H1 (cell line): ENCODE measurements around the gene ARMH2. TPM values are rescaled to one million over a fixed set of nuclear protein-coding genes. Genes with fewer than 3 reads are reported as not detected.

ENCODE experiments used
- CTCF ChIA-PET: fragments of 300-600 bp; sonication (Branson Sonifier 250); formaldehyde crosslinking; loops from one replicate; lab custom pipeline; 2021; ENCODE audit not compliant: partially characterized antibody; lab: Charles Lee
- POLR2A ChIA-PET: fragments of 300-600 bp; sonication (Branson Sonifier 250); formaldehyde crosslinking; loops from one replicate; lab custom pipeline; 2021; ENCODE audit warnings: inconsistent platforms; ENCODE audit not compliant: partially characterized antibody; lab: Charles Lee
- DNase-seq, 2 experiments: peaks; one replicate each; pipeline versions ENCODE4 v3.0.0 to v3.0.0-alpha.2; 2010 to 2022; ENCODE audit warnings: low spot score in 2 of 2, low read depth in 1 of 2, mixed read lengths in 1 of 2
- FAIRE-seq: peaks from 2 replicates; lab custom pipeline; 2011; peaks lifted over from hg19 to GRCh38; lab: Jason Lieb, UNC
- H2AFZ ChIP-seq: 2 replicates; pipeline ENCODE4 v1.8.1; 2012; ENCODE audit warnings: low read length, inconsistent platforms
- H2AK5ac ChIP-seq: 2 replicates; pipeline ENCODE4 v1.6.1; 2013; ENCODE audit warnings: low read depth, low read length
- H2BK120ac ChIP-seq: replicated peaks from 2 replicates; pipeline ENCODE3; 2013; ENCODE audit warnings: low read depth, low read length, inconsistent platforms
- H2BK12ac ChIP-seq: 2 replicates; pipeline ENCODE4 v1.6.1; 2013; ENCODE audit warnings: low read depth, low read length
- H2BK15ac ChIP-seq: 2 replicates; pipeline ENCODE4 v1.6.1; 2013; ENCODE audit warnings: low read length
- H2BK20ac ChIP-seq: 2 replicates; pipeline ENCODE4 v1.6.1; 2013; ENCODE audit warnings: low read length
- H2BK5ac ChIP-seq: 2 replicates; pipeline ENCODE4 v1.6.1; 2013; ENCODE audit warnings: low read depth, low read length
- H3K14ac ChIP-seq: 2 replicates; pipeline ENCODE4 v1.6.1; 2013; ENCODE audit warnings: inconsistent platforms; ENCODE audit not compliant: insufficient read length
- H3K18ac ChIP-seq: 2 replicates; pipeline ENCODE4 v1.6.1; 2013; ENCODE audit warnings: low read length; ENCODE audit errors: extremely low read depth
- H3K23ac ChIP-seq: 2 replicates; pipeline ENCODE4 v1.6.1; 2013; ENCODE audit warnings: inconsistent platforms; ENCODE audit not compliant: insufficient read length
- H3K23me2 ChIP-seq: 2 replicates; pipeline ENCODE4 v1.6.1; 2013; ENCODE audit warnings: low read depth, low read length
- H3K27ac ChIP-seq: 2 replicates; pipeline ENCODE4 v1.6.1; 2011; ENCODE audit warnings: low read depth, low read length, inconsistent platforms
- H3K27me3 ChIP-seq, 4 experiments: replicated peaks in 1 of 4; 1 replicate in 1 of 4; 2 replicates in 3 of 4; pipeline versions ENCODE4 v1.6.1 to v1.8.1; 2011 to 2013; ENCODE audit warnings: low read length in 3 of 4, mild to moderate bottlenecking in 3 of 4, inconsistent platforms in 2 of 4, mixed read lengths in 2 of 4, moderate library complexity in 1 of 4; ENCODE audit not compliant: control insufficient read depth in 3 of 4, insufficient read depth in 3 of 4; ENCODE audit errors: extremely low read depth in 1 of 4
- H3K36me3 ChIP-seq, 4 experiments: 2 replicates each; pipeline versions ENCODE4 v1.6.1 to v1.8.1; 2011 to 2013; ENCODE audit warnings: mild to moderate bottlenecking in 4 of 4, low read length in 3 of 4, moderate library complexity in 2 of 4, control low read depth in 1 of 4, inconsistent platforms in 1 of 4; ENCODE audit not compliant: insufficient read depth in 4 of 4, control insufficient read depth in 2 of 4
- H3K4ac ChIP-seq: replicated peaks from 2 replicates; pipeline ENCODE3; 2013; ENCODE audit warnings: low read length, low read depth, mixed read lengths, inconsistent platforms; ENCODE audit not compliant: insufficient read length
- H3K4me1 ChIP-seq, 4 experiments: replicated peaks in 1 of 4; 1 replicate in 1 of 4; 2 replicates in 3 of 4; pipeline versions ENCODE4 v1.6.1 to v1.8.1; 2011 to 2013; ENCODE audit warnings: low read length in 3 of 4, inconsistent platforms in 2 of 4, mixed read lengths in 1 of 4; ENCODE audit not compliant: insufficient read depth in 4 of 4, control insufficient read depth in 3 of 4
- H3K4me2 ChIP-seq, 2 experiments: 2 replicates each; pipeline versions ENCODE4 v1.6.1 to v1.8.1; 2011 to 2013; ENCODE audit warnings: low read depth in 2 of 2, low read length in 2 of 2, control low read depth in 1 of 2, inconsistent platforms in 1 of 2, mild to moderate bottlenecking in 1 of 2; ENCODE audit not compliant: insufficient read depth in 1 of 2
- H3K4me3 ChIP-seq, 4 experiments: fragments of 200-600, 300-600 bp in 1 of 4; sonication (generic), shearing (Covaris generic), sonication (Bioruptor Twin) in 1 of 4; 2 replicates each; pipeline versions ENCODE4 v1.5.1 to v1.8.1; 2011 to 2016; ENCODE audit warnings: low read length in 4 of 4, low read depth in 3 of 4, control low read depth in 2 of 4, inconsistent platforms in 2 of 4, mild to moderate bottlenecking in 2 of 4, mixed read lengths in 1 of 4, moderate library complexity in 1 of 4; ENCODE audit not compliant: insufficient read depth in 2 of 4; ENCODE audit errors: extremely low read depth in 1 of 4
- H3K56ac ChIP-seq: replicated peaks from 2 replicates; pipeline ENCODE3; 2013; ENCODE audit warnings: low read depth, mild to moderate bottlenecking, mixed read lengths, low read length, inconsistent platforms; ENCODE audit not compliant: insufficient read length
- H3K79me1 ChIP-seq: 2 replicates; pipeline ENCODE4 v1.6.1; 2013; ENCODE audit warnings: low read depth, low read length, control low read depth
- H3K79me2 ChIP-seq, 2 experiments: 2 replicates each; pipeline versions ENCODE4 v1.6.1 to v1.8.1; 2012 to 2013; ENCODE audit warnings: low read length in 2 of 2, mild to moderate bottlenecking in 2 of 2, inconsistent platforms in 1 of 2; ENCODE audit not compliant: insufficient read depth in 2 of 2, control insufficient read depth in 1 of 2
- H3K9ac ChIP-seq, 4 experiments: replicated peaks in 1 of 4; 1 replicate in 1 of 4; 2 replicates in 3 of 4; pipeline versions ENCODE4 v1.6.1 to v1.8.1; 2011 to 2013; ENCODE audit warnings: low read depth in 3 of 4, low read length in 3 of 4, control low read depth in 2 of 4, mild to moderate bottlenecking in 2 of 4, moderate library complexity in 2 of 4, inconsistent platforms in 1 of 4; ENCODE audit errors: extremely low read depth in 1 of 4
- H3K9me3 ChIP-seq, 2 experiments: 2 replicates each; pipeline versions ENCODE4 v1.6.1 to v1.8.1; 2012 to 2013; ENCODE audit warnings: mild to moderate bottlenecking in 2 of 2, moderate library complexity in 2 of 2, control low read depth in 1 of 2, inconsistent platforms in 1 of 2, low read depth in 1 of 2, low read length in 1 of 2, mixed read lengths in 1 of 2; ENCODE audit not compliant: insufficient read depth in 2 of 2
- H4K20me1 ChIP-seq, 2 experiments: replicated peaks in 1 of 2; 2 replicates each; pipeline versions ENCODE3 to v1.8.1; 2011 to 2013; ENCODE audit warnings: inconsistent platforms in 2 of 2, low read length in 2 of 2, mild to moderate bottlenecking in 1 of 2; ENCODE audit not compliant: insufficient read depth in 2 of 2, control insufficient read depth in 1 of 2
- H4K5ac ChIP-seq: 2 replicates; pipeline ENCODE4 v1.6.1; 2013; ENCODE audit warnings: low read length, low read depth, mixed read lengths, inconsistent platforms; ENCODE audit not compliant: insufficient read length
- H4K8ac ChIP-seq: 2 replicates; pipeline ENCODE4 v1.8.0; 2013; ENCODE audit warnings: mild to moderate bottlenecking, moderate library complexity, low read length, inconsistent platforms; ENCODE audit not compliant: insufficient read depth; ENCODE audit errors: extremely low read depth
- H4K91ac ChIP-seq: replicated peaks from 2 replicates; pipeline ENCODE3; 2013; ENCODE audit warnings: low read length, mixed read lengths, inconsistent platforms; ENCODE audit not compliant: insufficient read length
- CBX5 ChIP-seq: fragments of 300-800, 300-1000 bp; sonication (generic); IDR thresholded peaks from 2 replicates; pipeline ENCODE4 v1.7.1; 2016; ENCODE audit warnings: antibody characterized with exemption, low read length, low read depth
- CEBPB ChIP-seq: IDR thresholded peaks from 2 replicates; pipeline ENCODE4 v1.6.1; 2012; ENCODE audit warnings: low read depth, low read length
- CHD1 ChIP-seq: IDR thresholded peaks from 2 replicates; pipeline ENCODE4 v1.6.1; 2012; ENCODE audit warnings: low read depth, low read length, improper control_type of control experiment
- CREB1 ChIP-seq: IDR thresholded peaks from 2 replicates; pipeline ENCODE4 v1.6.1; 2012; ENCODE audit warnings: inconsistent platforms
- EGR1 ChIP-seq: IDR thresholded peaks from 2 replicates; pipeline ENCODE4 v1.6.1; 2011; ENCODE audit warnings: low read depth, low read length, borderline replicate concordance
- GTF2F1 ChIP-seq: IDR thresholded peaks from 2 replicates; pipeline ENCODE4 v1.6.1; 2012; ENCODE audit warnings: low read depth, low read length, improper control_type of control experiment, borderline replicate concordance
- HDAC2 ChIP-seq, 2 experiments: fragments of 300-600 bp in 1 of 2; sonication (generic) in 1 of 2; IDR thresholded peaks; 2 replicates each; pipeline ENCODE4 v1.6.1; 2011 to 2012; ENCODE audit warnings: low read depth in 2 of 2, low read length in 2 of 2, mild to moderate bottlenecking in 2 of 2, moderate library complexity in 2 of 2, borderline replicate concordance in 1 of 2, inconsistent platforms in 1 of 2
- RXRA ChIP-seq: IDR thresholded peaks from 2 replicates; pipeline ENCODE4 v1.6.1; 2011; ENCODE audit warnings: low read depth, mild to moderate bottlenecking, low read length, moderate library complexity; ENCODE audit not compliant: insufficient read depth
- SAP30 ChIP-seq: fragments of 300-600 bp; sonication (generic); IDR thresholded peaks from 2 replicates; pipeline ENCODE4 v1.7.1; 2012; ENCODE audit warnings: low read length, moderate library complexity, mild to moderate bottlenecking, inconsistent platforms; ENCODE audit not compliant: insufficient read depth, insufficient replicate concordance
- SP1 ChIP-seq: IDR thresholded peaks from 2 replicates; pipeline ENCODE4 v1.6.1; 2011; ENCODE audit warnings: low read depth, low read length
- SP2 ChIP-seq: IDR thresholded peaks from 2 replicates; pipeline ENCODE4 v1.6.1; 2012; ENCODE audit warnings: mild to moderate bottlenecking, low read length, inconsistent platforms
- TBP ChIP-seq: IDR thresholded peaks from 2 replicates; pipeline ENCODE4 v1.6.1; 2011; ENCODE audit warnings: low read depth, low read length, improper control_type of control experiment
- TCF12 ChIP-seq: IDR thresholded peaks from 2 replicates; pipeline ENCODE4 v1.6.1; 2011; ENCODE audit warnings: low read depth, mild to moderate bottlenecking, low read length
- ZNF274 ChIP-seq: IDR thresholded peaks from 2 replicates; pipeline ENCODE4 v1.7.0; 2012; ENCODE audit warnings: low read length, borderline replicate concordance; ENCODE audit errors: extremely low read depth
- WGBS, 2 experiments: shearing (Covaris generic) in 1 of 2; methylation state at CpG; one replicate each; pipeline versions ENCODE4 v1.1.6 to v1.1.7; 2013 to 2015; ENCODE audit warnings: low lambda C conversion rate in 2 of 2, mixed read lengths in 2 of 2, inconsistent platforms in 1 of 2, low coverage in 1 of 2, missing lambda C conversion rate in 1 of 2; ENCODE audit not compliant: insufficient replicate concordance in 2 of 2, insufficient coverage in 1 of 2, insufficient read length in 1 of 2; ENCODE audit errors: extremely low coverage in 1 of 2, missing lambda C conversion rate in 1 of 2; 5-methylcytosine and 5-hydroxymethylcytosine counted together
- polyA plus RNA-seq, 7 experiments: library from polyadenylated mRNA; depleted of rRNA in 3 of 7; stranded (reverse) in 5 of 7; unstranded in 2 of 7; fragments of >200 nt in 5 of 7; fragments of 200-250 nt in 2 of 7; gene quantifications; 1 replicate in 5 of 7; 2 replicates in 1 of 7; 4 replicates in 1 of 7; pipeline versions ENCODE4 v1.2.1 to v1.2.3, GENCODE V29; 2011 to 2013; ENCODE audit warnings: missing spikeins in 2 of 7, mixed read lengths in 2 of 7
- total RNA-seq: library from RNA; stranded (reverse); fragmentation: NEBNext Ultra II Directional; extraction: Animal tissue kit (Norgen Biotek cat#: 25700); gene quantifications from 2 replicates; pipeline ENCODE4 v1.2.1, GENCODE V29; 2021

Gene ARMH2
- total and polyA plus RNA-seq, 2 of the 8 experiments (the other 6 are each of a cell fraction or from before 2014, with no cell fraction given): not detected

GRCh38 chr6:24836109-24836508, 37.4 kb upstream of the ARMH2 start:
- H4K8ac ChIP-seq: no peak overlapping the region
- no peak overlapping the region for H3K4me3 ChIP-seq
- peaks cover 0 to 2% of the 10 kb centered on the region in 2 experiments for H4K20me1 ChIP-seq
- no peak overlapping the region for H2BK15ac ChIP-seq
- no peaks in the 10 kb centered on the region for H3K4me1 ChIP-seq
- no peak overlapping the region for H3K14ac ChIP-seq
- no peak overlapping the region for H2BK20ac ChIP-seq
- no peak overlapping the region for H4K91ac ChIP-seq
- DNase-seq (no peak), FAIRE-seq (no peak)
- no peak overlapping the region for H3K27ac ChIP-seq
- peaks cover 0 to 7% (median 3%) of the 10 kb centered on the region in 4 experiments; a peak in 3 of 8 replicates for H3K36me3 ChIP-seq
- no peak overlapping the region for H3K4ac ChIP-seq
- H3K79me1 ChIP-seq: no peaks in the 10 kb centered on the region
- H3K18ac ChIP-seq: no peak overlapping the region
- no peak overlapping the region for H2AK5ac ChIP-seq
- 80% methylated on average over 2 of the region's 2 CpGs; no CpG with 5 or more reads in 1 of the 2 experiments for WGBS, 2 experiments
- no peak overlapping the region for H2BK12ac ChIP-seq
- H3K9me3 ChIP-seq: no peaks in the 10 kb centered on the region
- no peaks in the 10 kb centered on the region for H3K79me2 ChIP-seq
- H3K9ac ChIP-seq: no peak overlapping the region
- no peak overlapping the region for H3K56ac ChIP-seq
- no peak overlapping the region for H2BK120ac ChIP-seq
- H3K23me2 ChIP-seq: no peaks in the 10 kb centered on the region
- no peak overlapping the region for H3K23ac ChIP-seq
- H3K27me3 ChIP-seq: no peaks in the 10 kb centered on the region
- TF ChIP-seq RXRA (no peak), TBP (no peak), EGR1 (no peak), CHD1 (no peak), CBX5 (no peak), SAP30 (no peak), SP2 (no peak), CREB1 (no peak), ZNF274 (no peak), SP1 (no peak), CEBPB (no peak), GTF2F1 (no peak), TCF12 (no peak), HDAC2 (IDR thresholded peaks at IDR 0.05; ENCODE audit: borderline replicate concordance in 1 of 2, low read depth in 2 of 2, low read length in 2 of 2) (no peak)
- no peak overlapping the region for H2BK5ac ChIP-seq
- CTCF ChIA-PET: interaction anchor here (0.8 to 1.5 kb wide), 7 partner anchors 10 to 44 kb away, joined by 3 to 4 read pairs (median 3); no protein-coding TSS in a partner anchor
- POLR2A ChIA-PET: interaction anchor here (0.9 kb wide), 1 partner anchor 13 kb away, joined by 3 read pairs; no protein-coding TSS in a partner anchor
- H4K5ac ChIP-seq: no peak overlapping the region
- no peak overlapping the region for H2AFZ ChIP-seq
- no peak overlapping the region for H3K4me2 ChIP-seq
